GM12874 (cell line): Measurements from ENCODE around the gene C1S.

Experiments used
- CTCF ChIP-seq: IDR thresholded peaks from 2 replicates; pipeline ENCODE4 v1.5.1; 2011; ENCODE audit warnings: low read depth, mild to moderate bottlenecking, control low read depth, low read length, moderate library complexity; ENCODE audit not compliant: insufficient read depth

C1S gene

GRCh38 chr12:7058163-7058845, 2.2 kb upstream of the C1S start:
- no peak for TF ChIP-seq CTCF

GRCh38 chr12:7058850-7059395, 1.6 kb upstream of the C1S start:
- TF ChIP-seq CTCF, result no peak

GRCh38 chr12:7059780-7060179, 738 bp upstream of the C1S start:
- TF ChIP-seq CTCF, result no peak

- no peak for TF ChIP-seq CTCF
Measured at GRCh38 chr12:7061138-7061537, 620 bp downstream of the C1S start.

- TF ChIP-seq CTCF, result no peak
Measured at GRCh38 chr12:7061596-7061995, 1.1 kb downstream of the C1S start.

GRCh38 chr12:7064516-7064915, 4.0 kb downstream of the C1S start:
- no peak for TF ChIP-seq CTCF

- no peak for TF ChIP-seq CTCF
Measured at GRCh38 chr12:7065073-7065623, 4.6 kb downstream of the C1S start.
